ENCODE data around the gene SHOX.
"Not testable (repeated sequence)": the region's sequence is repeated elsewhere in the genome, so short reads cannot be mapped to it uniquely, and the experiment has no call there.

SHOX gene

GRCh38 chrX:636981-637659 lies 6.5 kb downstream of the SHOX start:
- DNase-seq (ENCODE audit: low spot score) (no peak), FAIRE-seq (no peak)

- FAIRE-seq (no peak), DNase-seq (ENCODE audit: low spot score) (no peak)
Observed at GRCh38 chrX:637660-638481, 7.3 kb downstream of the SHOX start.

GRCh38 chrX:638482-639131 lies 8.0 kb downstream of the SHOX start:
- FAIRE-seq (no peak), DNase-seq (ENCODE audit: low spot score) (no peak)

- FAIRE-seq (no peak), DNase-seq (ENCODE audit: low spot score) (no peak)
Observed at GRCh38 chrX:639151-639550, 8.6 kb downstream of the SHOX start.

- no peak for FAIRE-seq
Observed at GRCh38 chrX:640641-641040, 10.1 kb downstream of the SHOX start.

GRCh38 chrX:641671-642435 lies 11.3 kb downstream of the SHOX start:
- FAIRE-seq (no peak), DNase-seq (ENCODE audit: low spot score) (no peak)

More at GRCh38 chrX:640641-641040, 10.1 kb downstream of the SHOX start:
- DNase-seq (ENCODE audit: low spot score) = no peak

- FAIRE-seq = no peak
Observed at GRCh38 chrX:642436-643240, 12.0 kb downstream of the SHOX start.

GRCh38 chrX:643241-643595 lies 12.6 kb downstream of the SHOX start:
- FAIRE-seq = no peak
- no peak for DNase-seq (ENCODE audit: low spot score)

More at GRCh38 chrX:642436-643240, 12.0 kb downstream of the SHOX start:
- no peak for DNase-seq (ENCODE audit: low spot score)

- DNase-seq (ENCODE audit: low spot score) (no peak), FAIRE-seq (no peak)
Observed at GRCh38 chrX:643911-644303, 13.3 kb downstream of the SHOX start.

- FAIRE-seq (no peak), DNase-seq (ENCODE audit: low spot score) (no peak)
Observed at GRCh38 chrX:644304-645281, 14.0 kb downstream of the SHOX start.

- FAIRE-seq (no peak), DNase-seq (ENCODE audit: low spot score) (no peak)
Observed at GRCh38 chrX:646228-646495, 15.6 kb downstream of the SHOX start.

- FAIRE-seq (no peak), DNase-seq (ENCODE audit: low spot score) (no peak)
Observed at GRCh38 chrX:646796-647195, 16.2 kb downstream of the SHOX start.

- FAIRE-seq (no peak), DNase-seq (ENCODE audit: low spot score) (no peak)
Observed at GRCh38 chrX:649166-649565, 18.6 kb downstream of the SHOX start.

- FAIRE-seq (no peak), DNase-seq (ENCODE audit: low spot score) (no peak)
Observed at GRCh38 chrX:650324-650723, 19.7 kb downstream of the SHOX start.

GRCh38 chrX:650811-651210 lies 20.2 kb downstream of the SHOX start:
- DNase-seq (ENCODE audit: low spot score) = no peak
- FAIRE-seq = no peak

GRCh38 chrX:651922-652321 lies 21.3 kb downstream of the SHOX start:
- DNase-seq (ENCODE audit: low spot score); FAIRE-seq: not testable (repeated sequence)

GRCh38 chrX:652341-652741 lies 21.8 kb downstream of the SHOX start:
- no peak for FAIRE-seq

GRCh38 chrX:653306-653705 lies 22.7 kb downstream of the SHOX start:
- DNase-seq (ENCODE audit: low spot score) = no peak
- no peak for FAIRE-seq

More at GRCh38 chrX:652341-652741, 21.8 kb downstream of the SHOX start:
- no peak for DNase-seq (ENCODE audit: low spot score)

- no peak for FAIRE-seq
- DNase-seq (ENCODE audit: low spot score) = no peak
Observed at GRCh38 chrX:661154-661553, 30.6 kb downstream of the SHOX start.

- DNase-seq (ENCODE audit: low spot score) (no peak), FAIRE-seq (no peak)
Observed at GRCh38 chrX:662126-662525, 31.5 kb downstream of the SHOX start.

Measured in RCC 7860 (cell line).